Measurements from ENCODE around the gene ASXL1. TPM values are rescaled to one million over a fixed set of nuclear protein-coding genes. Genes with fewer than 3 reads are reported as not detected.

The ASXL1 gene
- polyA plus RNA-seq, 1 of the 3 experiments (the other 2 are of a cell fraction): 36.6 TPM

- no peaks in the 10 kb centered on the region for H3K4me1 ChIP-seq (ENCODE audit: control insufficient read depth in 1 of 2, insufficient read depth in 2 of 2, low read depth in 1 of 2, low read length in 1 of 2)
- peaks cover 59% of the 10 kb centered on the region for H3K79me2 ChIP-seq (ENCODE audit: insufficient read depth)
- no peak overlapping the region for H3K4me2 ChIP-seq
- H3K36me3 ChIP-seq (replicated peaks in 1 of 2; ENCODE audit: control insufficient read depth in 1 of 2, insufficient read depth in 2 of 2, low read length in 1 of 2): peaks cover 49 to 52% of the 10 kb centered on the region in 2 experiments
- no peaks in the 10 kb centered on the region for H3K27me3 ChIP-seq (ENCODE audit: insufficient read depth)
- ChIA-PET POLR2A (no interaction called here), CTCF (interaction anchor here (1.1 kb wide), 1 partner anchor 29 kb away, joined by 4 read pairs; no protein-coding TSS in a partner anchor)
- H3F3A ChIP-seq (replicated peaks; ENCODE audit: insufficient read depth): no peaks in the 10 kb centered on the region
- DNase-seq: peak; percentile 7
- H3K9me2 ChIP-seq: no peaks in the 10 kb centered on the region
- no peak overlapping the region for H3K9ac ChIP-seq
- TF ChIP-seq EZH2phosphoT487 (IDR thresholded peaks at IDR 0.05; ENCODE audit: borderline replicate concordance, low read depth): no peak
- no peak for TF ChIP-seq USF1 (IDR thresholded peaks at IDR 0.05; ENCODE audit: borderline replicate concordance, low read depth)
- H3K27ac ChIP-seq (ENCODE audit: low read depth in 2 of 2, low read length in 1 of 2): no peak overlapping the region
- no peak overlapping the region for H2AFZ ChIP-seq (ENCODE audit: low read depth)
- no peaks in the 10 kb centered on the region for H3K9me3 ChIP-seq
- H3K4me3 ChIP-seq (ENCODE audit: low read depth in 2 of 2, low read length in 1 of 2): no peak overlapping the region
- WGBS (ENCODE audit: low lambda C conversion rate): 85% methylated on average over 6 of the region's 6 CpGs
- H4K20me1 ChIP-seq (ENCODE audit: insufficient read depth): peaks cover 40% of the 10 kb centered on the region
These were observed 69.9 kb downstream of the ASXL1 start for GRCh38 chr20:32427996-32428395.

- ChIA-PET POLR2A (no interaction called here), CTCF (interaction anchor here (0.8 to 2.6 kb wide), 2 partner anchors 11 to 168 kb away, joined by 3 to 8 read pairs; no protein-coding TSS in a partner anchor)
- no peaks in the 10 kb centered on the region for H3K9me3 ChIP-seq
- H2AFZ ChIP-seq (ENCODE audit: low read depth): no peak overlapping the region
- H3K36me3 ChIP-seq (replicated peaks in 1 of 2; ENCODE audit: control insufficient read depth in 1 of 2, insufficient read depth in 2 of 2, low read length in 1 of 2): peaks cover 55 to 66% of the 10 kb centered on the region in 2 experiments
- no peaks in the 10 kb centered on the region for H3K27me3 ChIP-seq (ENCODE audit: insufficient read depth)
- H3K27ac ChIP-seq (ENCODE audit: low read depth in 2 of 2, low read length in 1 of 2): no peak overlapping the region
- H3K4me1 ChIP-seq (ENCODE audit: control insufficient read depth in 1 of 2, insufficient read depth in 2 of 2, low read depth in 1 of 2, low read length in 1 of 2): no peaks in the 10 kb centered on the region
- 100% methylated on average over 5 of the region's 7 CpGs for WGBS (ENCODE audit: low lambda C conversion rate)
- H3F3A ChIP-seq (replicated peaks; ENCODE audit: insufficient read depth): no peaks in the 10 kb centered on the region
- no peak overlapping the region for H3K4me2 ChIP-seq
- no peak overlapping the region for H3K9ac ChIP-seq
- no peak overlapping the region for H3K4me3 ChIP-seq (ENCODE audit: low read depth in 2 of 2, low read length in 1 of 2)
- H3K9me2 ChIP-seq: no peaks in the 10 kb centered on the region
- peaks cover 32% of the 10 kb centered on the region for H4K20me1 ChIP-seq (ENCODE audit: insufficient read depth)
- TF ChIP-seq ZBTB33 (IDR thresholded peaks at IDR 0.05; ENCODE audit: borderline replicate concordance, low read depth) (no peak), RCOR1 (IDR thresholded peaks at IDR 0.05; ENCODE audit: low read length) (no peak)
- peaks cover 46% of the 10 kb centered on the region for H3K79me2 ChIP-seq (ENCODE audit: insufficient read depth)
- no peak for DNase-seq
These were observed 71.2 kb downstream of the ASXL1 start for GRCh38 chr20:32429343-32429742.

GRCh38 chr20:32429745-32430360 is 71.7 kb downstream of the ASXL1 start:
- POLR2A ChIA-PET: no interaction called here
- WGBS (ENCODE audit: low lambda C conversion rate): 99% methylated on average over 4 of the region's 16 CpGs
- Histone ChIP-seq H3K9ac (no peak overlapping the region), H3K4me2 (no peak overlapping the region), H3K27ac (ENCODE audit: low read depth in 2 of 2, low read length in 1 of 2) (no peak overlapping the region), H2AFZ (ENCODE audit: low read depth) (no peak overlapping the region), H3K9me2 (no peaks in the 10 kb centered on the region), H3K9me3 (no peaks in the 10 kb centered on the region), H3K27me3 (ENCODE audit: insufficient read depth) (no peaks in the 10 kb centered on the region), H3K4me1 (ENCODE audit: control insufficient read depth in 1 of 2, insufficient read depth in 2 of 2, low read depth in 1 of 2, low read length in 1 of 2) (no peaks in the 10 kb centered on the region), H3K36me3 (replicated peaks in 1 of 2; ENCODE audit: control insufficient read depth in 1 of 2, insufficient read depth in 2 of 2, low read length in 1 of 2) (peaks cover 59 to 71% of the 10 kb centered on the region in 2 experiments), H3K4me3 (ENCODE audit: low read depth in 2 of 2, low read length in 1 of 2) (no peak overlapping the region), H3K79me2 (ENCODE audit: insufficient read depth) (peaks cover 41% of the 10 kb centered on the region), H4K20me1 (ENCODE audit: insufficient read depth) (peaks cover 28% of the 10 kb centered on the region), H3F3A (replicated peaks; ENCODE audit: insufficient read depth) (no peaks in the 10 kb centered on the region)
- CTCF ChIA-PET: interaction anchor here (0.8 to 2.6 kb wide), 3 partner anchors 10 to 167 kb away, joined by 3 to 8 read pairs (median 3); no protein-coding TSS in a partner anchor
- peak; percentile 7 for DNase-seq
- no peak for TF ChIP-seq RCOR1 (IDR thresholded peaks at IDR 0.05; ENCODE audit: low read length)
- TF ChIP-seq TEAD4 (IDR thresholded peaks at IDR 0.05; ENCODE audit: borderline replicate concordance, insufficient read depth): no peak
- no peak for TF ChIP-seq SMC3 (IDR thresholded peaks at IDR 0.05; ENCODE audit: low read depth, low read length)
- TF ChIP-seq NRF1 (IDR thresholded peaks at IDR 0.05; ENCODE audit: low read depth, low read length): no peak
- TF ChIP-seq ZBTB33 (IDR thresholded peaks at IDR 0.05; ENCODE audit: borderline replicate concordance, low read depth): no peak
- no peak for TF ChIP-seq POLR2AphosphoS5 (IDR thresholded peaks at IDR 0.05; ENCODE audit: low read depth, low read length)
- no peak for TF ChIP-seq TAF1 (IDR thresholded peaks at IDR 0.05; ENCODE audit: borderline replicate concordance, low read depth, low read length)
- TF ChIP-seq MEF2A (IDR thresholded peaks at IDR 0.05; ENCODE audit: borderline replicate concordance, low read depth): no peak
- TF ChIP-seq FOSL2 (IDR thresholded peaks at IDR 0.05; ENCODE audit: borderline replicate concordance, low read depth): no peak
- TF ChIP-seq CTCF (IDR thresholded peaks at IDR 0.05): no peak
